Mononuclear cell (primary cell): ENCODE measurements around the gene WDR64. TPM values are rescaled to one million over a fixed set of nuclear protein-coding genes. Genes with fewer than 3 reads are reported as not detected.

Experiments used
- H3K27me3 ChIP-seq: 2 replicates; pipeline ENCODE4 v1.6.0; 2011; ENCODE audit warnings: low read length, control low read depth; ENCODE audit not compliant: insufficient read depth
- H3K4me1 ChIP-seq: 2 replicates; pipeline ENCODE4 v1.5.1; 2011; ENCODE audit warnings: mild to moderate bottlenecking, low read length, control low read depth; ENCODE audit not compliant: insufficient read depth
- H3K4me3 ChIP-seq: 2 replicates; pipeline ENCODE4 v1.5.1; 2011; ENCODE audit warnings: mild to moderate bottlenecking, low read length, moderate library complexity
- H3K9me3 ChIP-seq: 2 replicates; pipeline ENCODE4 v1.5.1; 2011; ENCODE audit warnings: low read depth, mild to moderate bottlenecking, control low read depth, low read length
- total RNA-seq: library from RNA; depleted of rRNA; stranded (reverse); fragments of >200 nt; gene quantifications from one replicate; pipeline ENCODE4 v1.2.3, GENCODE V29; 2012

WDR64 gene
- total RNA-seq, 1 donor: 0.10 TPM

DNA sequence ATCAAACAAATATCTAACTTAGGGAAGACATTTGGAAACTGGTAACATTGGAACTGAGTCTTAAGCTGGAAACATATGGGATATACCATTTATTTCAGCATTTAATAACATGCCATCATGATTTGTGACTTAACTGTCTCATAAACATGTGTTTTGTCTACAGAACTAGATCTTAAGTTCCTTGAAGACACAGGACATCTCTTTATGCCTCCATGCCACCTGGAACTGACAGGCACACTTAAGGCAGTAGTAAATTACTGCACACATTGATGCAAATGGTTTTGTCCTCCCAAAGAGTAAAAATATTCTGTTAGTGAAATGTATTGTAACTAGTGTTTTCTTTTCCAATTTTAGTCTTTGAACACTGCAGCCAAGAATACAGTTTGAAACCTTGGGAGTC, 194.3 kb downstream of the WDR64 start:
- Histone ChIP-seq H3K4me1 (peaks cover 13% of the 10 kb centered on the region), H3K9me3 (no peaks in the 10 kb centered on the region), H3K4me3 (no peak overlapping the region), H3K27me3 (no peaks in the 10 kb centered on the region)

GRCh38 chr1:241846862-241847539, 194.9 kb downstream of the WDR64 start:
- H3K9me3 ChIP-seq: no peaks in the 10 kb centered on the region
- peaks cover 13% of the 10 kb centered on the region for H3K4me1 ChIP-seq
- H3K4me3 ChIP-seq: no peak overlapping the region
- no peaks in the 10 kb centered on the region for H3K27me3 ChIP-seq

- Histone ChIP-seq H3K9me3 (no peaks in the 10 kb centered on the region), H3K4me3 (peak overlapping the region; percentile 89), H3K27me3 (no peaks in the 10 kb centered on the region), H3K4me1 (peaks cover 13% of the 10 kb centered on the region)
These were observed 195.4 kb downstream of the WDR64 start for GRCh38 chr1:241847540-241847795.

DNA sequence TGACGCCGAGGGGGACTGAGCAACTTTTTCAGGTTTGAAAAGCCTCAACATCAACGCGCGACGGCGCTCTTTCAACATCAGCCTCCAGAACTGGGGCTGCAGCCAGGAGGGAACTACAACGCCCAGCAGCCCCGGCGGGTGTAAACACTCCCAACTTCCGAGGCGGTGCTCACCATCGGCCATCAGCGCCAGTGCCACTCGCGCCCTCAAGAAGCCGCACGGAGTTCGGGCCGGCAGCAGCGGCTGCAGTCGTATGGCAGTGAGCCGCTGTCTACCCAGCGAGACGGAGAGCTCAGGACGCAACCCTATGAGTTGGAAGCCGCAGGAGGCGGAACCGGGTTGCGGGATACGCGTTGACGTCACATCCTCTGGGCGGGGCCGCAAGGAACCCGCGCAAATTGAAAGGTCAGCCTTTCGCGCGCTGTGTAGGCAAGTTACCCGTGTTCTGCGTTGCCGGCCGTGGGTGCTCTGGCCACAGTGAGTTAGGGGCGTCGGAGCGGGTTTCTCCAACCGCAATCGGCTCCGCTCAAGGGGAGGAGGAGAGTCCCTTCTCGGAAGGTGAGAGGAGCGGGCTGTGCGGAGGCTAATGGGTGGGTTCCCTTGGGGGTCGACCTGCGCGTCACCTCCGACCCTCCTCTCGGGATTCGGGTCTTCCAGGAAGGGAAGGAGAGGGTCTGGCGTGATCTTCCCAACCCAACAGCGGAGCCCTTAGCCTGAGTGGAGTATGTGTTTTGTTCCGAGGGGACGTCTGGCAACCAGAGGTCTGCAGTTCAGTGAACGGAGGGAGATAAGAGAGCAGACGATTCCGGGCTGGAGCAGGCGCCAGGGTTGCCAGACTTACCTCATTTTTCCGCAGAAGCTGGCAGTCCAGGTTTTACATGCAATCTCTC, 196.0 kb downstream of the WDR64 start, which contains the start of gene EXO1:
Gene EXO1, plus strand, starts transcription at position 409 of the 890 bp plus-strand sequence. CDS start 2,222 bp downstream, outside the sequence.
- Histone ChIP-seq H3K9me3 (no peaks in the 10 kb centered on the region), H3K4me1 (peaks cover 13% of the 10 kb centered on the region), H3K27me3 (no peaks in the 10 kb centered on the region), H3K4me3 (peak within 1 kb of the TSS; percentile 89)

- H3K4me1 ChIP-seq: peaks cover 13% of the 10 kb centered on the region
- H3K9me3 ChIP-seq: no peaks in the 10 kb centered on the region
- peak overlapping the region; percentile 89 for H3K4me3 ChIP-seq
- no peaks in the 10 kb centered on the region for H3K27me3 ChIP-seq
These were observed 196.7 kb downstream of the WDR64 start for GRCh38 chr1:241848686-241849344.

DNA sequence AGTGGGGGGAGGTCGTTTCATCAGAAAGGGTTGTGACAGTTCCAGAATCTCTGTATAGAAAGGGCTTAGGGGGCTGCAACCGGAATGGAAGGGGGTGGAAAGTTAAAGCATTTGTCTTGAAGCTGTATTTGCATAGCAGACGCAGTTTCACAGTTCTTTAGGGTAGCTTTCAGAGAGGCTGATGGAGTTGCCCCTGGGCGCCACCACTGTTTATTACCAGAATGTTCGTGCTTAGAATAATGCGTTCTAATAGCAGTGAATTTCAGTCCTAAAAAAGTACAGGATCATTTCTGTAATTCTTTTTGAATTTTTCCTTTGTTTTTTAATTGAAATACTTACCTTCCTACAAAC, 197.2 kb downstream of the WDR64 start:
- Histone ChIP-seq H3K4me3 (no peak overlapping the region), H3K27me3 (no peaks in the 10 kb centered on the region), H3K4me1 (peaks cover 13% of the 10 kb centered on the region), H3K9me3 (no peaks in the 10 kb centered on the region)

Other genes starting within 250 kb of the WDR64 start
- 21.9 TPM for gene FH, start 132.5 kb upstream of the WDR64 start, total RNA-seq
- gene KMO, start 119.9 kb upstream of the WDR64 start, total RNA-seq: 3.9 TPM
- gene CHML, start 11.9 kb upstream of the WDR64 start, total RNA-seq: 10.7 TPM
- 14.0 TPM for gene OPN3, start 11.9 kb upstream of the WDR64 start, total RNA-seq
- gene EXO1, start 195.9 kb downstream of the WDR64 start, total RNA-seq: 0.94 TPM